Trophoblast cell (in vitro differentiated cells and primary cell): Measurements from ENCODE around the gene JMJD4.

Experiments used
- DNase-seq, 2 donors: peaks; one replicate each; pipeline ENCODE4 v3.0.0-alpha.2; 2016
- H2AFZ ChIP-seq: 2 replicates; pipeline ENCODE4 v1.6.1; 2013; ENCODE audit warnings: low read length, moderate library complexity, mild to moderate bottlenecking; ENCODE audit not compliant: insufficient read depth, poor library complexity
- H2AK5ac ChIP-seq: 2 replicates; pipeline ENCODE4 v1.6.1; 2013; ENCODE audit warnings: mild to moderate bottlenecking, low read length
- H2BK120ac ChIP-seq: 2 replicates; pipeline ENCODE4 v1.6.1; 2013; ENCODE audit warnings: low read length, mild to moderate bottlenecking, moderate library complexity; ENCODE audit not compliant: insufficient read depth, poor library complexity
- H2BK12ac ChIP-seq: 2 replicates; pipeline ENCODE4 v1.6.1; 2013; ENCODE audit warnings: mild to moderate bottlenecking, low read length, moderate library complexity
- H2BK5ac ChIP-seq: 2 replicates; pipeline ENCODE4 v1.6.1; 2013; ENCODE audit warnings: low read length, low read depth, moderate library complexity, mild to moderate bottlenecking; ENCODE audit not compliant: poor library complexity
- H3K14ac ChIP-seq: 2 replicates; pipeline ENCODE4 v1.6.1; 2013; ENCODE audit warnings: mild to moderate bottlenecking, low read length
- H3K18ac ChIP-seq: 2 replicates; pipeline ENCODE4 v1.6.1; 2013; ENCODE audit warnings: mild to moderate bottlenecking, low read length
- H3K23ac ChIP-seq: 2 replicates; pipeline ENCODE4 v1.6.1; 2013; ENCODE audit warnings: low read length
- H3K27ac ChIP-seq: 2 replicates; pipeline ENCODE4 v1.5.1; 2013; ENCODE audit warnings: low read depth, mild to moderate bottlenecking, inconsistent platforms, low read length, moderate library complexity
- H3K27me3 ChIP-seq: 2 replicates; pipeline ENCODE4 v1.6.1; 2013; ENCODE audit warnings: inconsistent platforms, mild to moderate bottlenecking, low read length, moderate library complexity; ENCODE audit not compliant: insufficient read depth
- H3K36me3 ChIP-seq, 2 experiments: 1 replicate in 1 of 2; 2 replicates in 1 of 2; pipeline ENCODE4 v1.6.1; 2013; ENCODE audit warnings: low read length in 2 of 2, mild to moderate bottlenecking in 2 of 2, moderate library complexity in 1 of 2; ENCODE audit not compliant: insufficient read depth in 2 of 2, control insufficient read depth in 1 of 2
- H3K4ac ChIP-seq: 2 replicates; pipeline ENCODE4 v1.6.1; 2013; ENCODE audit warnings: low read depth, mild to moderate bottlenecking, low read length, moderate library complexity
- H3K4me1 ChIP-seq, 2 experiments: 1 replicate in 1 of 2; 2 replicates in 1 of 2; pipeline ENCODE4 v1.6.1; 2013; ENCODE audit warnings: low read length in 2 of 2, mild to moderate bottlenecking in 2 of 2, moderate library complexity in 1 of 2; ENCODE audit not compliant: insufficient read depth in 2 of 2, control insufficient read depth in 1 of 2
- H3K4me2 ChIP-seq: 2 replicates; pipeline ENCODE4 v1.6.1; 2013; ENCODE audit warnings: inconsistent platforms, mild to moderate bottlenecking, low read length, moderate library complexity
- H3K4me3 ChIP-seq: 2 replicates; pipeline ENCODE4 v1.5.1; 2013; ENCODE audit warnings: mild to moderate bottlenecking, low read depth, low read length, inconsistent platforms
- H3K79me1 ChIP-seq: one replicate; pipeline ENCODE4 v1.6.1; 2013; ENCODE audit warnings: low read length
- H3K79me2 ChIP-seq: 2 replicates; pipeline ENCODE4 v1.6.1; 2013; ENCODE audit warnings: low read length, mild to moderate bottlenecking; ENCODE audit not compliant: control insufficient read depth, insufficient read depth, poor library complexity
- H3K9ac ChIP-seq: 2 replicates; pipeline ENCODE4 v1.6.1; 2013; ENCODE audit warnings: mild to moderate bottlenecking, low read length
- H3K9me3 ChIP-seq: 2 replicates; pipeline ENCODE4 v1.6.1; 2013; ENCODE audit warnings: low read depth, mild to moderate bottlenecking, control low read depth, inconsistent platforms, low read length; ENCODE audit not compliant: insufficient read depth
- H4K12ac ChIP-seq: 2 replicates; pipeline ENCODE4 v1.6.1; 2013; ENCODE audit warnings: low read depth, mild to moderate bottlenecking, low read length, moderate library complexity
- H4K8ac ChIP-seq: 2 replicates; pipeline ENCODE4 v1.6.1; 2013; ENCODE audit warnings: low read depth, mild to moderate bottlenecking, low read length, moderate library complexity
- H4K91ac ChIP-seq: one replicate; pipeline ENCODE4 v1.6.1; 2013; ENCODE audit warnings: low read depth, mild to moderate bottlenecking, low read length, moderate library complexity
- WGBS: extraction: QIAGEN DNeasy Blood & Tissue Kit; methylation state at CpG from one replicate; pipeline ENCODE4 v1.1.7; 2013; ENCODE audit warnings: missing lambda C conversion rate; ENCODE audit not compliant: insufficient read length, insufficient coverage; ENCODE audit errors: extremely low coverage; 5-methylcytosine and 5-hydroxymethylcytosine counted together

JMJD4 gene

GRCh38 chr1:227725046-227725445 lies 10.1 kb downstream of the JMJD4 start:
- Histone ChIP-seq H3K4me2 (no peak overlapping the region), H4K8ac (no peak overlapping the region), H3K79me1 (peaks cover 2% of the 10 kb centered on the region), H3K27me3 (no peaks in the 10 kb centered on the region), H4K12ac (no peak overlapping the region), H3K4me1 (peaks cover 0 to 18% of the 10 kb centered on the region in 2 experiments), H3K36me3 (no peaks in the 10 kb centered on the region), H3K4ac (no peak overlapping the region), H3K9me3 (peaks cover 11% of the 10 kb centered on the region), H2BK120ac (no peak overlapping the region), H2AK5ac (no peak overlapping the region), H3K14ac (no peak overlapping the region), H3K18ac (no peak overlapping the region), H3K23ac (no peak overlapping the region), H3K4me3 (no peak overlapping the region), H3K27ac (no peak overlapping the region), H3K9ac (no peak overlapping the region), H3K79me2 (peaks cover 3% of the 10 kb centered on the region), H2AFZ (no peak overlapping the region), H4K91ac (no peak overlapping the region), H2BK5ac (no peak overlapping the region), H2BK12ac (no peak overlapping the region)
- WGBS, result no CpG with 5 or more reads among the region's 2 CpGs
- DNase-seq, result no peak

GRCh38 chr1:227723474-227723873 lies 11.6 kb downstream of the JMJD4 start:
- H3K9me3 ChIP-seq, result peaks cover 15% of the 10 kb centered on the region
- H3K36me3 ChIP-seq, result no peaks in the 10 kb centered on the region
- H3K18ac ChIP-seq, result no peak overlapping the region
- no peak overlapping the region for H2BK5ac ChIP-seq
- no peak overlapping the region for H2AK5ac ChIP-seq
- H3K27me3 ChIP-seq, result no peaks in the 10 kb centered on the region
- H4K8ac ChIP-seq, result no peak overlapping the region
- no peak overlapping the region for H4K12ac ChIP-seq
- no peak overlapping the region for H2AFZ ChIP-seq
- H3K9ac ChIP-seq, result no peak overlapping the region
- no peak overlapping the region for H3K4me3 ChIP-seq
- H3K4me1 ChIP-seq, result peaks cover 0 to 4% of the 10 kb centered on the region in 2 experiments
- no peak overlapping the region for H3K4ac ChIP-seq
- no peak overlapping the region for H4K91ac ChIP-seq
- no peaks in the 10 kb centered on the region for H3K79me2 ChIP-seq
- H3K23ac ChIP-seq, result no peak overlapping the region
- no peak overlapping the region for H2BK120ac ChIP-seq
- no peak overlapping the region for H3K14ac ChIP-seq
- H2BK12ac ChIP-seq, result no peak overlapping the region
- H3K4me2 ChIP-seq, result no peak overlapping the region
- no peak overlapping the region for H3K27ac ChIP-seq
- no CpG with 5 or more reads among the region's 1 CpG for WGBS
- DNase-seq, result no peak
- peaks cover under 1% of the 10 kb centered on the region for H3K79me1 ChIP-seq

GRCh38 chr1:227718932-227719331 lies 16.2 kb downstream of the JMJD4 start:
- no peaks in the 10 kb centered on the region for H3K4me1 ChIP-seq
- no peak overlapping the region for H2BK12ac ChIP-seq
- H3K23ac ChIP-seq, result no peak overlapping the region
- no peaks in the 10 kb centered on the region for H3K79me2 ChIP-seq
- no peak overlapping the region for H4K12ac ChIP-seq
- no peaks in the 10 kb centered on the region for H3K36me3 ChIP-seq
- H3K9me3 ChIP-seq, result peaks cover 16% of the 10 kb centered on the region
- no peak overlapping the region for H2AK5ac ChIP-seq
- no peak overlapping the region for H4K8ac ChIP-seq
- no CpG with 5 or more reads among the region's 2 CpGs for WGBS
- no peak overlapping the region for H3K9ac ChIP-seq
- no peak overlapping the region for H3K18ac ChIP-seq
- no peak overlapping the region for H2AFZ ChIP-seq
- no peak overlapping the region for H2BK5ac ChIP-seq
- H3K27ac ChIP-seq, result no peak overlapping the region
- H3K4me2 ChIP-seq, result no peak overlapping the region
- no peak overlapping the region for H3K14ac ChIP-seq
- no peaks in the 10 kb centered on the region for H3K27me3 ChIP-seq
- no peak overlapping the region for H4K91ac ChIP-seq
- H2BK120ac ChIP-seq, result no peak overlapping the region
- no peak for DNase-seq
- H3K79me1 ChIP-seq, result no peaks in the 10 kb centered on the region
- no peak overlapping the region for H3K4ac ChIP-seq
- H3K4me3 ChIP-seq, result no peak overlapping the region

GRCh38 chr1:227712648-227713047 lies 22.5 kb downstream of the JMJD4 start:
- no peak overlapping the region for H4K8ac ChIP-seq
- H3K79me2 ChIP-seq, result no peaks in the 10 kb centered on the region
- H2BK12ac ChIP-seq, result no peak overlapping the region
- no peaks in the 10 kb centered on the region for H3K79me1 ChIP-seq
- H3K4me2 ChIP-seq, result no peak overlapping the region
- no peak overlapping the region for H3K4me3 ChIP-seq
- H3K9me3 ChIP-seq, result peaks cover 10% of the 10 kb centered on the region
- no peak overlapping the region for H3K27ac ChIP-seq
- no peak overlapping the region for H4K12ac ChIP-seq
- H3K36me3 ChIP-seq, result no peaks in the 10 kb centered on the region
- no peak overlapping the region for H3K14ac ChIP-seq
- H2AK5ac ChIP-seq, result no peak overlapping the region
- H3K9ac ChIP-seq, result no peak overlapping the region
- H3K27me3 ChIP-seq, result no peaks in the 10 kb centered on the region
- no peak overlapping the region for H3K4ac ChIP-seq
- H2BK5ac ChIP-seq, result no peak overlapping the region
- H3K18ac ChIP-seq, result no peak overlapping the region
- no peak overlapping the region for H2AFZ ChIP-seq
- no peak overlapping the region for H3K23ac ChIP-seq
- no peak for DNase-seq
- H2BK120ac ChIP-seq, result no peak overlapping the region
- H3K4me1 ChIP-seq, result no peaks in the 10 kb centered on the region
- no peak overlapping the region for H4K91ac ChIP-seq
